Measurements from ENCODE around the gene ARHGAP26.

ARHGAP26 gene

DNA sequence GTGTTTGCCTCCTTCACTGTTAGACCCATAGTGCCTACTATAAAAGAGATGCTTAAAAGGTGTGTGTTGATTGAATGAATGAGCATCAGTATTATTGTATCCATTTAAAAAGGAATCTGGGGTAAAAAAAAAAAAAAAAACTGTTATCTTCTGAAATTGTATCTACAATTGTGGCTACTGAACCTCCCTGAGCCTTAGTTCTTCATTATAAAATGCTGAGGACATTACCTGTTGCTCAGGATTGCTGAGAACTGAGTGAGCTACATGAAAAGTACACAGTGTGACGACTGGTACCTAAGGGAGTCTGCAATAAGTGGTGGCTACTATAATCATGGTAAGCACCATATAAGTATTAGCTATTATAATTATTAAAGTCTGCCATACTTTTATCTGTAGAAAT lies 362.6 kb downstream of the ARHGAP26 start:
- no peak for DNase-seq

- no peak for DNase-seq
Observed at GRCh38 chr5:143133721-143134120, 363.5 kb downstream of the ARHGAP26 start.

DNA sequence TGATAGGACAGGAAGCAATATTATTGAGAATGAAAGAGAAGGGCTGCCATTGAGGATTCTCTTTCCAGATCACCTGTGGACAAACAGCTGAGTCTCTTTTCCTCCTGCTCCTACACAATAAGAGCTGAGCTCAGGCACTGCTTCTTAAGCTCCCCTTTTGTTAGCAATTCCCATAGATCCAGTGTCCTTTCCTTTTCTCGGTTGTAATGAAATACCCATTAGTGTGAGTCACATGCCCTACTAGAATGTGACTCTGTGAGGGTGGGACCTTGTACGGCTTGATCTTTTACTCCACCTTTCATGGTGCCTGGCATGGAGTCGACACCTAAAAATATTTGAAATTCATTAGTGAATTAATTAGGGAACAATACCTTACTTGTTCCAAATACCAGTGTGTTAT lies 364.1 kb downstream of the ARHGAP26 start:
- DNase-seq: no peak

- DNase-seq: no peak
Observed at GRCh38 chr5:143134900-143135299, 364.7 kb downstream of the ARHGAP26 start.

- no peak for DNase-seq
Observed at GRCh38 chr5:143135832-143136551, 365.8 kb downstream of the ARHGAP26 start.

- no peak for DNase-seq
Observed at GRCh38 chr5:143138839-143139238, 368.7 kb downstream of the ARHGAP26 start.

DNA sequence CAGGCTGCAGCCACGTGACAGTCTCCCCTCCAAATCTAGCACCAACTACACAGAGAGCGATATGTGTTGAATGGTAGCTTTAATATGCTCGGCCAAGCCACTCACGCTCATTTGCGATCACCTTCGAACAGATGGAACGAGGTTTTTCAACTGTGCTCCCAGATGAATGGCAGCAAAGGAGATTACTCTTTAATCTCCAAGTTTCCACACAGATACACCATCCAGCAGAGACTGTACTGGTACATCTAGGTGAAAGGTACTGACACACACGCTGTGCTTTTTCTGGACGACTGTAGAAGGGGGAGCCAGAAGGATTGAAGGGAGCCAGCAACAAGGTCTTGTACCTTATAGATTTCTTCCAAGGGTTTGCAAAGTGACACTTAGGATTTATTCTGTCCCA lies 369.4 kb downstream of the ARHGAP26 start:
- no peak for DNase-seq

GRCh38 chr5:143140492-143141203 lies 370.5 kb downstream of the ARHGAP26 start:
- no peak for DNase-seq

DNA sequence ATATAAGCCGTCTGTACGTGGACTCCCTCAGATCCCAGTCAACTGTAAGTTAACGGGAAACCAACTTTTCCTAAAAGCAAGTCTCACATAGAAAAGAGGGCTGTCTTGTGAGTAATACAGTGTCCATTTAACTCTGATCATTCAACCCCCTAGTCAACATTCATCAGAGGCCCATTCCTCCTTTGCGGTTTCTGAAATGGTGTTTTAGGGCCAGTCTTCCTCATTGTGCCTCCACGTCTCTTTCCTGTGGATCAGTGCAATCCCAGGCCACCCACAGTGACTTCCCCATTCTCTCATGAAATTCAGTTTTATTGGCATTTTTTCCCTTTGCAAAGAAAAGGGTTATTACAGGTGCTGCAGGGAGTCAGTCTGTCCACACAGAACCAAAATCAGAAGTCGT lies 371.5 kb downstream of the ARHGAP26 start:
- no peak for DNase-seq

DNA sequence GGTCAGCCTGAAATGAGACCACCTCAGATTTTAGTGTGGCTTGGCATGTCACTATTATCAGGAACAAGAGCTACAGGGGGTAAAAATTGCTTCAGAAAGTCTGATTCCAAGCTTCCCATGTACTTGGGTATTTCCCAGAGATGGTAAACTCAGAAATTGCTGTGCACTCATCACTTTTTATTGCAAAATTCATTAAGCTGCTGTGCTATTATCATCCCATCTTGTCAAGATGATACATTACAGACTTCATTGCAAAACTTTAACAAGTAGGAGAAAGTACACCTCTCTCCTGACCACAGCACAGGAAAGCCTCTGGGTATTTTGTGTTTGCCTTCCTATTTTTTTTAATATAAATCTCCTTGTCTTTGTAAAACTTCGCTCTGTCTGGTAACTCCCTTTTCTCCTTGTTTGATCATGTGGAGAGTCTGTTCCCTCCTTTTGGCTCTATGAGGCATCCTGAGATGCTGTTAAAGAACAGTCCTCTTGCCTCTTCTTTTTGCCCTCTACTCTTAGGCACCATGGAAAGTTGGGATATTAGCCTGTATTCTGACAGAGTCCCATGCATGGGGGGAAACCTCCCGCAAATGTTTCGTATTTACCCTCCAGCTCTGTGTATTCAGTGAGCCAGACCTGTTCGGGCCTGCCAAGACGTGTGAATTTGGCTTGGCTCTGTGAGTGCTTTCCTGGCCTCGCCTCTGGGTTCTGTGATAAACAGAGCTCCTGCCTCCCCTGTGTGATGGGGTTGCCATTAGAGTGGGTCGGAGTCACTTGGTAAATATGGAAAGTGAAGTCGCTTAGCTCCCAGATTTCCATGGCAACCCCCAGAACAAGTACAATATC lies 372.6 kb downstream of the ARHGAP26 start:
- DNase-seq: no peak

DNA sequence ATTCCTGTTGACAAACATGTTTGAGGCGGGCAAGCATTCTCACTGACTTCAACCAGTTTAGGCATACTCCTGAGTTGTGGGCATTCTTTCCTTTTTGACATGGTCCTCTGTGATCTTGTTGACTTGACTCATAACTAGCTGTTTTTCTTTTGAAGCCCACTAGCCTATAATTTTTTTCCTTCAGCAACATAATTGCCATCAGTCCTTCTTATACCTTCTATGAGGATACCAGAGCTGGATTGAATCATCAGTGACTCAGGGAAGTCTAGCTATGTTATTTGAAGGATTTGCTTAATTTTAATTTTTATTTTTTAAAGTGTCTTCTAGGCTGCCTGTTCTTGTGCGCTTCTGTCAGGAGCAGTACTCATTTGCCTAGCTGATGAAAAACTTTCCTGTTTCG lies 373.8 kb downstream of the ARHGAP26 start:
- no peak for DNase-seq

GRCh38 chr5:143145243-143146160 lies 375.3 kb downstream of the ARHGAP26 start:
- no peak for DNase-seq

DNA sequence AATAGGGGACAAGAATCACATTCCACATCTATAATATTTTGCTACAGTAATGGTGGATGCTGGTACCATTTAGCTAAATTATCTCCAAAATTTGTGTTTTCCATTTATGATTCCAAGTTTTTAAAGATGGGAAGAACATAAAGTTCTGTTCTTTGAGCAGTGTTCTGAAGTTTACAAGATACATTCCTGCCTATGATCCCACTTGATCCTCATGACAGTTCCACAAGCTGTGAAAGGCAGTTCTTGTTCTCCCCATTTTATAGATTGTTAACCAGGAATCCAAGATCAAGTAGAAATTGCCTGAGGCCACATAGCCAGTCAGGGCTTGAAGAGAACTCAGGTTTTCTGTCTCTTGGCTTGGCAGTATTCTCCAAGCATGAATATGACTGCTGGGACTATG lies 376.0 kb downstream of the ARHGAP26 start:
- no peak for DNase-seq

- no peak for DNase-seq
Observed at GRCh38 chr5:143147383-143147782, 377.2 kb downstream of the ARHGAP26 start.

DNA sequence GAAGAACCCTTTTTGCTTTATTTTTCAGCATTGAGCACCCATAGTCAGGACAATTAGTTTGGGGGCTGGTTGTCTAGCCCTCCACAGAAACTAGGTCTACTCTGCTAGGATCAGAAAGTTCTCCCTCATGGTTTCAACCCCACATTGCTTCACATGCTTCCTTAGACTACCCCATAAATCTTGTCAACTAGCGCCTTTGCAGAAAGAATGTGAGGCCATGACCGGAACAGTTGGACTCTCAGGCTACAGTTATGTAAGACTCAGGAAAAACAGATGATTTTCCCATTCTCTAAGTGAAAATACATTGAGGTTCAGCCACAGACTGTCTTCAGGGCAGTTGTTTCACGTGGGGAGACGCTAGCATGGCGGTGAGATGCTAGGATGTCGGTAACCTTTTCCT lies 377.7 kb downstream of the ARHGAP26 start:
- DNase-seq: no peak

- DNase-seq: no peak
Observed at GRCh38 chr5:143148771-143149170, 378.6 kb downstream of the ARHGAP26 start.

- DNase-seq: no peak
Observed at GRCh38 chr5:143149759-143150158, 379.6 kb downstream of the ARHGAP26 start.

GRCh38 chr5:143151056-143151700 lies 381.0 kb downstream of the ARHGAP26 start:
- no peak for DNase-seq

GRCh38 chr5:143152445-143152844 lies 382.3 kb downstream of the ARHGAP26 start:
- no peak for DNase-seq

DNA sequence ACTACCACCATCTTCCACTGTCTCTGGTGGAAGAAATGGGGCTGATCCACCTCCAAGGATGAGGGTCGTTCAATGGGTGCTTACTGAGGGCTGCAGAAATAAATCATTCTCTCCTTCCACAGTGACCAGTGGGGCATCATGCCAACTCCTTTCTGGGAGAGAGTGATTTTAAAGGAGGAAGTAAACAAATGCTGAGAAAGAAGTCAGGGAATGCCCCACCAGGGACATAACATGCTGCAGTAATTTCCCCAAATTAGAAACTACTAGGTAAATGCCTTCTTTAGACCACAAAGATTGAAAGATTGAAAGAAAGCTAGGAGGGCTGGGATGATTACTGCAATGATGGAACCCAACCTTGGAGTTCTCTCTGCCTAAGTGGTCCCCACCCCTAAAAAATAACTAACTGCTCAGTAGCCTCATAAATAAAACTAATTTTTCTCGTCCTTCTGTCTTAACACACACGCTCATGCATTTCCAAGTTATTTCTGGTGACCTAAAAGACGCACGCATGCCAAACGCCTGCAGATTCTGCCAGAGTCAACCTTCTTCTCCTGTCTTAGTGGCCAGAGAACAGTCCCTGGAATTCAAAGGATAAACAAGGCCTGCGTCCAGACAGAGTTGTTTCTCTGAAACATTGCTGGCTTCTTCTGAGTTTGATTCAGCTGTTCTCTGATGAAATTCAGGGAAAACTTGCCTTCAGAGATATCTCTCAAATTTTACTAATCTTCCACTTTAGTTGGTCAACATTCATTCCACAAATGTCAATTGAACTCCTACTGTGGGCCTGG lies 383.3 kb downstream of the ARHGAP26 start:
- no peak for DNase-seq
